T1000 (cell line): Measurements from ENCODE around the gene BLCAP.
"Not testable (repeated sequence)": the region's sequence is repeated elsewhere in the genome, so short reads cannot be mapped to it uniquely, and the experiment has no call there.

Experiments
- DNase-seq: peaks from one replicate; lab custom pipeline; 2025; ENCODE audit warnings: mixed read lengths; lab: John Stamatoyannopoulos, UW

The BLCAP gene

DNA sequence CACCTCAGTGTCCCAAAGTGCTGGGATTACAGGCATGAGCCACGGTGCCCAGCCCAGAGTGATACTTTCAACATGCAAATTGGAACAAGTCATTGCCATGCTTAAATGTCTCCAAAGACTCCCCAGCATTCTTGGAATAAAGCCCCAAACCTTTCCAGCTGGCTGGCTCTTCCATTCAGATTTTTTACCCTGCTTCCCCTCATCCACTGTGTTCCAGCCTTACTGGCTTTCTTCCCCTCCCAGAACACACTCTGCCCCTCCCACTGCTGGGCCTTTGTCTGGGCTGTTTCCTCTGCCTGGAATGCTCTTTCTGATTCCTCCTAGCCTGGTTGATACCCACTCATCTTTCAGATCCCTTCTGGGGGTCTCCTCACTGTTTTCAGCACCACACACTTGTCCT, 46.8 kb downstream of the BLCAP start:
- no peak for DNase-seq

DNA sequence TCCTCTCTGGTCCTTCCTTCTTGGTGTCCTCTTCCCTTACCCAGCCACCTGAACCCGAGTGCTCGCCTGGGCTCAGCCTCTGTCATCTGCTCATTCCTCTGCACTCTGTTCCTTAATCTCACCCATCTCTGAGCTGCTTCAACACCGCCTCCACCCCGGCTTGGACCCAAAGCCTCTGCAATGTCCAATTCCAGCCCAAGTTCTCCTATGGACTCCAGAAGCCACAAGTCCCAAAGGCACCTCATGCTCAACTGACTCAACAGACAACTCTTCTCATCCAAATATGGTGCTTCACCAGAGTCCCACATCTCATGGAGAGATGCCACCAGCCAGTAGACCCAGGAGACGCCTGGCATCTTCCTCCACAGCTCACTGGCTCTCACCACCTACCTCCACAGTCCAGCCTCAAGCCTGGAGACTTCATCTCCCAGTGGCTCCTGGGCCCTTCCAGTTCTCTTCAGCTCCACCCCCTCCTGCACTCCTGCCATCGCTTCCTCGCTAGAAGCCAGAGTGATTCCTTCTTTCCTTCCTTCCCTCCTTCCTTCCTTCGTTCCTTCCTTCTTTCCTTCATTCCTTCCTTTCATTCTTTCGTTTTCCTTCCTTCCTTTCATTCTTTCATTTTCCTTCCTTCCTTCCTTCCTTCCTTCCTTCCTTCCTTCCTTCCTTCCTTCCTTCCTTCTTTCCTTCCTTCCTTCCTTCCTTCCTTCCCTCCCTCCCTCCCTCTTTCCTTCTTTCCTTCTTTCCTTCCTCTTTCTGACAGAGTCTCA, 47.6 kb downstream of the BLCAP start:
- no peak for DNase-seq

DNA sequence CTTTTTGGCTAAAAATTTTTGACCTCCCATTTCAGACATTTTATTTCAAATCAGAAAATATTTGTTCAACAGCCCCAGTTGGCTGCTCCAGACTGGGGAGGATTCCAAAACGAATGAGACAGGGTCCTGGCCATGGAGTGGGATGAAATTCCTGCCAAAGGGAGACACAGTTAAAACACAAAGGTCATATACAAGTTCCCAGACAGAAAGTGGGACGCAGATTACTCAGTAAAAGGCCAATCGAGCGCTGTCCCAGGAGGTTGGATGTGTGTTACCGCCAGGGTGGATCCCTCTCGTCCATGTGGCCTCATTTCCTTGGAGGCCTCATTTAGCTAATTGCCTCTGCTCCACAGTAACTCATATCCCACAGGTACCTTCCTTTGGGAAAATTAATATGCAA, 48.4 kb downstream of the BLCAP start:
- no peak for DNase-seq

DNA sequence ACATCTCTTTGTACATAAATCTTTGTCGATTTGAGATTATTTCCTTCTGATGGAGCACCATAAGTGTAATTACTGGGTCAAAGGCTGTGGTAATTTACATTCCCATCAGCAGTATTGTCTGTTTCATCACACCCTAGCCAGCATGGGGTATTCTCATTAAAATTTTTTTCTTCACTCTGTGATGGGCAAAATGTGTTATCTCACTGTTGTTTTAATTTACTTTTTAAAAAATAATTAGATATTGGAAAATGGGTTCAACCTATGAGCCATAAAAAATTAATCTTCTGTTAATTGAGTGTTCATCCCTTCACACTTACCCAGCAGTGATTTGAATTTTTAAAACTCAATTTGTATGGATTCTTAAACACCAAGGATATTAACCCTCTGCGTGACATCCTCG, 50.6 kb downstream of the BLCAP start:
- no peak for DNase-seq

DNA sequence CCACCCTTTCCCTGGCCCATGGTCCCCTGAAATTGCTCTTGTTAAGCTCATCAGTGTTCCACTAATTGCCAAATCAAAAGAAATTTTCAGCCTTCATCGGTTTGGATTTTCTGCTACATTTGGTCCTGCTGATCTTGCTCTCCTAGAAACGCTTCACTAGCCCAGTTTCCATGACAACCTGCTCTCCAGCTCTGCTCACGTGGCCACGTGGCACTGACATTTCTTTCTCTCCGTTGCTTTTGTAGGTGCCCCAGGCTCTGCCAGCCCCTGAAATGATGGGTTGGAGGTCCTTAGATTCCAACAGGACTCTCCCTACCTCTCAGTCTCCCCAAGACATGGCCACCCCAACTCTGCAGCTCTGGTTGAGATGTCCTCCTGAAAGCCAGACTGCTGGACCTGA, 52.4 kb downstream of the BLCAP start:
- no peak for DNase-seq

DNA sequence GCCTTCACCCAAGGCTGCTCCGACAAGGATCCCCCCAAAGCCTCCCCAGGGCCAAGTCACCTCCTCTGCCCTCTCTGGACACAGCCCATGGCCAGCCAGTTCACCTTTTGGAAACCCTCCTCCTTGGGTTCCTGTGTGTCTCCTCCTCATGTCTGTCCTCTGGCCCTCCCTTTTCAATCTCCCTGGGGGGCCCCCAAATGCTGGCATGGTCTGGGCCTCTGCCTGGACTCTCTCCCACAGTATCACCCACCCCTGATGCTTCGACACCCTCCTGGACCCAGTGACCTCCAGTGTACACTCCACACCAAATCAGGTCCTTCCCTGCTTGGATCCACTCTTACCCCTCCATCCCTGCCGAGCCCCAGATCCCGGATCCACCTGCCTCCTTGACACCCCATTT, 53.3 kb downstream of the BLCAP start:
- DNase-seq, result no peak

DNA sequence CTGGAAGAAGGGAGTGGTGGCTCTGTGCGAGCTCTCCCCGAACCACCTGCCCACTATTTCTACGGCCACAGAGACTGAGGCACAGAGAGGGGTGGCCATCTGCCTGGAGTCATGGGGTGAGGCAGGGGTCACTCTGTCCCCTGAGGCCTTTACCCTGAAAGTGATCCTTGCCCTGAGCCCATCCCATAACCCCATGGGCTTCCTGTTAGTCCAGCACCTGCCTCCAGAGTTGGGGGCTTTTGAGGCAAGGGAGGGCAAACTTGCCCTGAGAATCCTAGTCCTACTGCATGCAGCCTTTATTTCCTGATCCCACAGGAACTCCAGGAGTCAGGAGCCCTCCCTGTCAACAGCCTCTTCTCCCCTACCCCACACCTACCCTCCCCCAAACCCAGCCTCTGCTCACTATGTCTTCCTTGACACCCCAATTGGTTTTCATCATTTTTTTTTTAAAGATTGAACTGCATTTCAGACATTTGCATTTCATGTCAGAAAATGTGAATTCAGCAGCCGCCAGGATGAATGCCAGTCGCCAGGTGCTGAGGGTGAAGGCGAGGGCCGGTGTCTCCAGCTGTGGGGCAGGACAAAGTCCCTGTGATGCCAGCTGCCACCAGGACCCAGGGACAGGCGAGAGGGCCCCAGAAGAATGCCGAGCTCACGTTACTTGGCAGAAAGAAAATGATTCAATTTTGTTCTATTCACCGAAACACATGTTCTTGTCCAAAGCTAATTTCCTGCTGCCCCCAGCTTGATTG, 54.3 kb downstream of the BLCAP start:
- DNase-seq, result no peak

DNA sequence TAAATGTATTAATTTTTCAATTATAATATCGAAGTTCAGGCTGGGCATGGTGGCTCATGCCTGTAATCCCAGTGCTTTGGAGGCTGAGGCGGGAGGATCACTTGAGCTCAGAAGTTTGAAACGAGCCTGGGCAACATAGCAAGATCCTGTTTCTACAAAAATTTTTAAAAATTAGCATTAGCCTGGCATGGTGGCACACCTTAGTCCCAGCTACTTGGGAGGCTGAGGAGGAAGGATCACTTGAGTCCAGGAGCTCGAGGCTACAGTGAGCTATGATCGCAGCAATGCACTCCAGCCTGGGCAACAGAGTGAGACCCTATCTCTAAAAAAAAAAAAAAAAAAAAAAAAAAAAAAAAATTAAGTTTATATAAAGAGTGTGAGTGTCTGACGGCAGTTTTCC, 55.2 kb downstream of the BLCAP start:
- DNase-seq, result not testable (repeated sequence)

DNA sequence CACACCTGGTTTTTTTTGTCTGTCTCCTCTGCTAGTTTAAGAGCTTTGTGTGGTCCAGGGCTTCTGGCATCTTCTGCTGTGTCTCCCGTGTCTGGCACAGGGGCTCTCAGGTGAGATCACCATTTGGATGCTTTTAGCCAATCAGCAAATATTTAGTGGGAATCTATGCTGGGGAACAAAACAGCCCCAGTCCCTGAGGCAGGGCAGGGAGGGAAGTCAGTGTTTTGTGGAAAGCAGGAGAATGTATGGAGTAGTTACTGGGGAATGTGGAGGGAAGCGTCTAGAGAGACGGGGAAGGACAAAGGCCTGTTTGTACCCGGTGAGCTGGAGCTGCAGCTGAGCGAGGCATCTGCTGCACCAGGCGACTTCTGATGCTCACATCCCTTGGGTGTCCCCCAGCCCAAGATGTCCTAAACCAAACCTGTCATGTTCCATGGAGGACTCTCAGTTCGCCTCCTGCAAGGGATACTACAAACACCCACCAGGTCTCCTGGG, 55.9 kb downstream of the BLCAP start:
- no peak for DNase-seq

DNA sequence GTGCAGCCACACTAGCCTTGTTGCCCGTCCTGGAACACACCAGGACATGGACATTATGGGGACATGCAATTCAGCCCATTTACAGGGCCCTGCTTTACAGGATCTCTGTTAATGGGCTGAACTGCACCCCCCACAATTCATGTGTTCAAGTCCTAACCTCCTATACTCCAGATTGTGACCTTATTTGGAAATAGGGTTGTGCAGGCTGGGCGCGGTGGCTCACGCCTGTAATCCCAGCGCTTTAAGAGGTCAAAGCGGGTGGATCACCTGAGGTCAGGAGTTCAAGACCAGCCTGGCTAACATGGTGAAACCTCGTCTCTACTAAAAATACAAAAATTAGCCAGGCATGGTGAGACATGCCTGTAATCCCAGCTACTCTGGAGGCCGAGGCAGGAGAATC, 57.5 kb downstream of the BLCAP start:
- DNase-seq, result not testable (repeated sequence)

DNA sequence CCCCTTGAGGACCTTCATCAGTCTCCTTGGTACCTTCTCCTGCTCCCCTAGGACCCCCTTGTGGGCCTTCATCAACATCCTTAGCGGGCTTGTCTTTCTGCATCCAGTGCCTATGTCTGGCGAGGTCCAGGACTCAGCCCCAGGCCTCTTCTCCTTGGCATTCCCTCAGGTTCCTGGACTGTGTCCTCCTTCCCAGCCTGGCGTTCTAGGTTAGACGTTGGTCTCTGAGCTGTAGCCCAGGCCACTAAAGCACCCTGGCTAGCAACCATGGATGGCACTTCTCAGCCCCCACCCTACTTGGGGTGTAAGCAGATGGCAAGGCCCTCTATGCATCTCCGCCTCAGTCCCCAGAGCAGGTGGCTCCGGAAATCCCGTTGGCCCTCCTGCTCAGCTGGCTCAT, 58.1 kb downstream of the BLCAP start:
- no peak for DNase-seq

DNA sequence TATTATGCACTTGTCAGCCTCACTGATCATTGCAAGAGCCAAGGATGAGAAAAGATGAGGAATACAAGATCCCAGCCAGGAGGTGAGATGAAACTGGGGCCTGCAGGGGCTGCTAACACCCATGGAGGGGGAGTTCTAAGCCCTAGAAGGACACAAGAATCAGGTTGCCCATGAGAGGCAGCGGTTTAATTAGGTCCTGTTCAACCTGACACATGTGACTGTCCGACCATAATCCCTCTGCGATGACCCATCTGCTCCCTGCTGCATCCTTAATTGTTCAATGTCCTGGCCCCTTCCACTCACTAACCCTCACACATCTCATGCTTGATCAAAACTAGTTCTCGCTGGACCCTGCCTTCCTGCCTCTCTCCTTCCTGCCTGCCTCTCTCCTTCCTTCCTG, 58.8 kb downstream of the BLCAP start:
- DNase-seq, result no peak
